Measurements from ENCODE around the gene TSPAN9. TPM values are rescaled to one million over a fixed set of nuclear protein-coding genes. Genes with fewer than 3 reads are reported as not detected.

Gene TSPAN9
- total RNA-seq, 8 experiments from 2014 or later, result 7.9 to 35.6 (median 13.5) TPM

DNA sequence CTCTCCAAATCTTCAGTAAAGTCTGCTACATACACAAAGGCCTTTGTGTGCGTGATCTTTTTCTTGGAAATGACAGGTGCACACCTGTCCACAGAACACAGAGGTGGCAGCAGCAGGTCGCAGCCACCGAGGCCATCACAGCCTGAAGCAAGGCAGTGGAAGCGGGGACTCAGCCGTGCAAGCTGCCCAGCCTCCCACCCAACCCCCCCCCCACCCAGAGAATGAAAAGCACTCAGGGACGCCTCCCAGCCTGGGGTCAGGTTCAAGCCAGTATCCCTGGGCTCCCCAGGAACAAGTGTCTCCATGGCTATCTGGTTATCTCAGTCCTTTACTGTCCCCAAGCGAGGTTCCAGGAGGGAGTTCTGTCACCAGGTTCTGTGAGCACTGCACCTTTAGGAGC lies 31.2 kb upstream of the TSPAN9 start:
- no peak overlapping the region for H3K4me3 ChIP-seq
- no peak overlapping the region for H3K27ac ChIP-seq
- 80 to 100% (median 96%) methylated on average over 1 to 2 of the region's 7 CpGs; no CpG with 5 or more reads in 6 of the 10 experiments for WGBS, 10 experiments
- in situ Hi-C loops (cut with MboI; ENCODE audit: low pct_unique_long_range_greater_than_20kb in 2 of 9, low sequenced_read_pairs in 9 of 9, unreplicated experiment in 9 of 9), result loop anchor here in 5 of 9 experiments (25.0 kb wide), 2 partner anchors 184 to 209 kb away; partner anchors contain the start of genes TEX52 (in 4 of the 5) and NRIP2 (in 1 of the 5)
- ATAC-seq (replicated peaks in 6 of 8), result no peak
- H3K4me1 ChIP-seq (replicated peaks in 1 of 2), result no peaks in the 10 kb centered on the region

DNA sequence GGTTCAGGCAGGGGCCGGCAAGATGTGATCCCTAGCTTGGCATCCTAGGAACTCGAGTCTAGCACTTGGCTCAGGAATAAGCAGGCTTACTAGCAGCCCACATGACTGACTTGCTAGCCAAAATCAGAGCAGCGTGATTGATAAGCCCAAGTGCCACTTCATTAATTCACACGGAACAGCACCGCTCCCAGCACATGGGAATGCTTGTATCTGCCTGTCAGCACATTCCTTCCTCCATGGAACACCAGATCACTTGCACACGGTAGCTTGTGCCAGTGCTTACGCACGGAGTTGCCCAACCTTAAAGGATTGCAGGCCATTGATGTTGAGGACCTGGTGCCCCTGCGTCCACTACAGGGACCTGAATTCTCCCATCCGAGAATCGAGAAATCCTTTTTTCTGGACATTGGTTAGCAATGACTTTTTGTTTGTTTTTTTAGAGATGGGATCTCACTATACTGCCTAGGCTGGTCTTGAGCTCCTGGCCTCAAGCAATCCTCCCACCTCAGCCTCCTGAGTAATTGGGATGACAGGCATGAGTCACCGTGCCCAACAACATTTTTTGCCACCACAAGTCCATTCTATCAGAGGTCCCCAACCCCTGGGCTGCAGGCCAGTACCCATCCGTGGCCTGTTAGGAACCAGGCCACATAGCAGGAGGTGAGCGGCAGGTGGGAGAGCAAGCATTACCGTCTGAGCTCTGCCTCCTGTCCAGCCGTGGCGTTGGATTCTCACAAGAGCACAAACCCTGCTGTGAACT lies 30.6 kb upstream of the TSPAN9 start:
- Histone ChIP-seq H3K4me1 (replicated peaks in 1 of 2) (no peaks in the 10 kb centered on the region), H3K27ac (no peak overlapping the region), H3K4me3 (no peak overlapping the region)
- WGBS, 10 experiments, result 57 to 93% (median 76%) methylated on average over 2 to 17 of the region's 17 CpGs; no CpG with 5 or more reads in 1 of the 10 experiments
- in situ Hi-C loops (cut with MboI; ENCODE audit: low pct_unique_long_range_greater_than_20kb in 2 of 9, low sequenced_read_pairs in 9 of 9, unreplicated experiment in 9 of 9), result loop anchor here in 5 of 9 experiments (25.0 kb wide), 2 partner anchors 184 to 209 kb away; partner anchors contain the start of genes TEX52 (in 4 of the 5) and NRIP2 (in 1 of the 5)
- ATAC-seq (replicated peaks in 6 of 8), result no peak

- in situ Hi-C loops (cut with MboI; ENCODE audit: low pct_unique_long_range_greater_than_20kb in 2 of 9, low sequenced_read_pairs in 9 of 9, unreplicated experiment in 9 of 9), result loop anchor here in 5 of 9 experiments (25.0 kb wide), 2 partner anchors 186 to 211 kb away; partner anchors contain the start of genes TEX52 (in 4 of the 5) and NRIP2 (in 1 of the 5)
- no peaks in the 10 kb centered on the region for H3K4me1 ChIP-seq (replicated peaks in 1 of 2)
- H3K27ac ChIP-seq, result no peak overlapping the region
- no peak overlapping the region for H3K4me3 ChIP-seq
- ATAC-seq (replicated peaks in 6 of 8), result peak in 3 of 8 experiments; percentile 14 to 29 (median 27)
- WGBS, 10 experiments, result 0 to 43% (median 25%) methylated on average over 1 to 6 of the region's 8 CpGs; no CpG with 5 or more reads in 4 of the 10 experiments
Measured at GRCh38 chr12:3047961-3048360, 29.2 kb upstream of the TSPAN9 start.

DNA sequence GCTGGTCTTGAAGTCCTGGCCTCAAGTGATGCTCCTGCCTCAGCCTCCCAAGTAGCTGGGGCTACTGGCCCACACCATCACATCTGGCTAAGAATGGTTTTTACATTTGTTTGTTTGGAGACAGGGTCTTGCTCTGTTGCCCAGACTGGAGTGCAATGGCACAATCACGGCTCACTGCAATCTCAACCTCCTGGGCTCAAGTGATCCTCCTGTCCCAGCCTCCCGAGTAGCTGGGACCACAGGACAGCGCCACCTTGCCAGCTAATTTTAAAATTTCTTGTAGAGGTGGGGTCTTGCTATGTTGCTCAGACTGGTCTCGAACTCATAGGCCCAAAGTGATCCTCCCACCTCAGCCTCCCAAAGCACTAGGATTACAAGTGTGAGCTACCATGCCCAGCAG lies 28.6 kb upstream of the TSPAN9 start:
- H3K27ac ChIP-seq, result no peak overlapping the region
- no peak for ATAC-seq (replicated peaks in 6 of 8)
- in situ Hi-C loops (cut with MboI; ENCODE audit: low pct_unique_long_range_greater_than_20kb in 2 of 9, low sequenced_read_pairs in 9 of 9, unreplicated experiment in 9 of 9), result loop anchor here in 5 of 9 experiments (25.0 kb wide), 2 partner anchors 186 to 211 kb away; partner anchors contain the start of genes TEX52 (in 4 of the 5) and NRIP2 (in 1 of the 5)
- H3K4me1 ChIP-seq (replicated peaks in 1 of 2), result no peaks in the 10 kb centered on the region
- 80 to 100% (median 100%) methylated on average over 1 of the region's 4 CpGs; no CpG with 5 or more reads in 7 of the 10 experiments for WGBS, 10 experiments
- no peak overlapping the region for H3K4me3 ChIP-seq

GRCh38 chr12:3049176-3049575 lies 28.0 kb upstream of the TSPAN9 start:
- 60 to 93% (median 83%) methylated on average over 2 to 8 of the region's 9 CpGs; no CpG with 5 or more reads in 4 of the 10 experiments for WGBS, 10 experiments
- no peak overlapping the region for H3K27ac ChIP-seq

DNA sequence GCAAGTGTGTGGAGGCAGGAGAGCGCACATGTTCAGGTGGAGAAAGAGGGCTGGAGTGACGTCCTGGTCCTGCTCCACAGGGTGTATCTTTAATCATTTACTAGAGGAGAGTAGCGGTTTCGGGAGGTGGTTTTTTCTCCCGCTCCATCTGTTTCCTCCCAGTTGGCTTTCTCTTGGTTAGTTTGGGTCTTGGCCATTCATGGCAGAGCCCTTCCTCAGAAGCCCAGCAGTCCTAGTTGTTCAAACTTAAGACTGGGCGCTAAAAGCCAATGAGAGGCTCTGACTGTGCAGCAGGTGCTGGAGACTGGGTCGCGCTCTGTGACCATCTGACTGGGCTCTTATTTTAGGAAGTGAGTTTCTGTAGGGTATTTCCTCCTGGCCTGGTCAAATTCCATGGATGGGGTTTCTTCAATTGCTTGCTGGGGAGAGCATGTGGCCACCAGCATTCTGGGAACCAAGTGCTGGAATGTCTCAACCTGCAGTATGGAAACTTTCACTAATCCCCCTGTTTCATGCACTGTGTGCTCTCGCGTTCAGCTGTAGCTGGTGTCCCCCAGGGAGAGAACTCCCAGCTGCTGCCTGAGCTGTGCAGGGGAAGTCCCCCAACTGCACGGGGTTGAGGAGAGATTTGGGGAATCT lies 27.4 kb upstream of the TSPAN9 start:
- Histone ChIP-seq H3K27ac (no peak overlapping the region), H3K4me3 (no peak overlapping the region), H3K4me1 (replicated peaks in 1 of 2) (no peaks in the 10 kb centered on the region)
- in situ Hi-C loops (cut with MboI; ENCODE audit: low pct_unique_long_range_greater_than_20kb in 2 of 9, low sequenced_read_pairs in 9 of 9, unreplicated experiment in 9 of 9), result loop anchor here in 5 of 9 experiments (25.0 kb wide), 2 partner anchors 187 to 212 kb away; partner anchors contain the start of genes TEX52 (in 4 of the 5) and NRIP2 (in 1 of the 5)
- no peak for ATAC-seq (replicated peaks in 6 of 8)
- 50 to 92% (median 79%) methylated on average over 1 to 9 of the region's 11 CpGs; no CpG with 5 or more reads in 2 of the 10 experiments for WGBS, 10 experiments

More at GRCh38 chr12:3049176-3049575, 28.0 kb upstream of the TSPAN9 start:
- Histone ChIP-seq H3K4me3 (no peak overlapping the region), H3K4me1 (replicated peaks in 1 of 2) (no peaks in the 10 kb centered on the region)
- in situ Hi-C loops (cut with MboI; ENCODE audit: low pct_unique_long_range_greater_than_20kb in 2 of 9, low sequenced_read_pairs in 9 of 9, unreplicated experiment in 9 of 9), result loop anchor here in 5 of 9 experiments (25.0 kb wide), 2 partner anchors 187 to 212 kb away; partner anchors contain the start of genes TEX52 (in 4 of the 5) and NRIP2 (in 1 of the 5)
- ATAC-seq (replicated peaks in 6 of 8), result no peak

GRCh38 chr12:3054374-3054773 lies 22.8 kb upstream of the TSPAN9 start:
- H3K4me1 ChIP-seq (replicated peaks in 1 of 2), result no peaks in the 10 kb centered on the region
- in situ Hi-C loops (cut with MboI; ENCODE audit: low pct_unique_long_range_greater_than_20kb in 2 of 9, low sequenced_read_pairs in 9 of 9, unreplicated experiment in 9 of 9), result no loop called here
- no peak overlapping the region for H3K4me3 ChIP-seq
- ATAC-seq (replicated peaks in 6 of 8), result no peak
- WGBS, 10 experiments, result 71 to 100% (median 96%) methylated on average over 1 to 7 of the region's 7 CpGs; no CpG with 5 or more reads in 5 of the 10 experiments
- H3K27ac ChIP-seq, result no peak overlapping the region

- H3K4me3 ChIP-seq, result no peak overlapping the region
- in situ Hi-C loops (cut with MboI; ENCODE audit: low pct_unique_long_range_greater_than_20kb in 2 of 9, low sequenced_read_pairs in 9 of 9, unreplicated experiment in 9 of 9), result no loop called here
- no peak overlapping the region for H3K27ac ChIP-seq
- no peaks in the 10 kb centered on the region for H3K4me1 ChIP-seq (replicated peaks in 1 of 2)
- ATAC-seq (replicated peaks in 6 of 8), result peak in 2 of 8 experiments; percentile 25 to 32
- WGBS, 10 experiments, result 20 to 95% (median 78%) methylated on average over 2 to 11 of the region's 12 CpGs
Measured at GRCh38 chr12:3055026-3055703, 22.0 kb upstream of the TSPAN9 start.

DNA sequence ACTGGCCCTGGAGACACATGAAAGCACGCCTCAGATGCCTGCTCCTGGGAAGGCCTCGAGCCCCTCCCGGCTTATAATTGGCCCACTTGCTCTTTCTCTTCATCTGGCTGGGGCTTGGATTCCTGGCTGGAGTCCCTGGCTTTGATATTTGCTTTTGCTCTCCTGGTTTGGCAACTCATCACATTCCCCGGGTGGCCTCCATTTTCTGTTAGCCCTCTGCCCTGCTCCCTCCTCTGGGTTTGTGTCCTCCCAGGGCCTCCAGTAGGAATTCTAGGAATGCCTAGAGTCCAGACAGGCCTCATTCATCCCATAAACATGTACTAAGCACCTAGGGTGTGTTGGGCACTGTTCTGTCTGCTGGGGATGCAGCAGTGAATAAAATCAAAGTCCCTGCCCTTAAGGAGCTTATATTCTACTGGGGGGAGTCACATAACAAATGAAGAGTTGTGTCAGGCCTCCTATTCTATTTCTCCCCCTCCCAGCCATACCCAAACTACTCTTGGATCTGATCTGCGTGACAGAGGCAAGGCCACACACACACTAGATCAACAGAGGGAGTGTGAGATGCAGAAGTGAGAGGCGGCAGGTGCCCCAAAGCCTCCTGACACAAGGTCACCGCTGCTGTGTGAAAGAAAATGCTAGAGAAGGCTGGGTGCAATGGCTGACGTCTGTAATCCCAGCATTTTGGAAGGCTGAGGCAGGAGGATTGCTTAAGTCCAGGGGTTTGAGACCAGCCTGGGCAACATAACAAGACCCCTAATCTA lies 21.3 kb upstream of the TSPAN9 start:
- no peak overlapping the region for H3K27ac ChIP-seq
- WGBS, 10 experiments, result 30 to 92% (median 67%) methylated on average over 1 to 7 of the region's 8 CpGs; no CpG with 5 or more reads in 2 of the 10 experiments
- H3K4me3 ChIP-seq, result no peak overlapping the region
- peak in 1 of 8 experiments; percentile 74 for ATAC-seq (replicated peaks in 6 of 8)
- in situ Hi-C loops (cut with MboI; ENCODE audit: low pct_unique_long_range_greater_than_20kb in 2 of 9, low sequenced_read_pairs in 9 of 9, unreplicated experiment in 9 of 9), result no loop called here
- no peaks in the 10 kb centered on the region for H3K4me1 ChIP-seq (replicated peaks in 1 of 2)

- Histone ChIP-seq H3K27ac (no peak overlapping the region), H3K4me3 (no peak overlapping the region), H3K4me1 (replicated peaks in 1 of 2) (no peaks in the 10 kb centered on the region)
- ATAC-seq (replicated peaks in 6 of 8), result peak in 7 of 8 experiments; percentile 16 to 99 (median 64)
- WGBS, 10 experiments, result 0 to 67% (median 58%) methylated on average over 1 to 5 of the region's 5 CpGs; no CpG with 5 or more reads in 3 of the 10 experiments
- in situ Hi-C loops (cut with MboI; ENCODE audit: low pct_unique_long_range_greater_than_20kb in 2 of 9, low sequenced_read_pairs in 9 of 9, unreplicated experiment in 9 of 9), result no loop called here
Measured at GRCh38 chr12:3061059-3061458, 16.1 kb upstream of the TSPAN9 start.

- Histone ChIP-seq H3K4me3 (no peak overlapping the region), H3K27ac (no peak overlapping the region), H3K4me1 (replicated peaks in 1 of 2) (no peaks in the 10 kb centered on the region)
- 13 to 92% (median 52%) methylated on average over 1 to 3 of the region's 3 CpGs; no CpG with 5 or more reads in 2 of the 10 experiments for WGBS, 10 experiments
- in situ Hi-C loops (cut with MboI; ENCODE audit: low pct_unique_long_range_greater_than_20kb in 2 of 9, low sequenced_read_pairs in 9 of 9, unreplicated experiment in 9 of 9), result no loop called here
- ATAC-seq (replicated peaks in 6 of 8), result peak in 1 of 8 experiments; percentile 3
Measured at GRCh38 chr12:3061501-3062215, 15.5 kb upstream of the TSPAN9 start.

Measured in motor neuron (in vitro differentiated cells).